GM23338 (cell line): ENCODE results near the gene DST.

Experiments
- EZH2 ChIP-seq: fragments of 200-600 bp; sonication (generic); IDR thresholded peaks from one replicate; pipeline ENCODE4 v1.8.0; 2017; ENCODE audit warnings: antibody characterized with exemption, mild to moderate bottlenecking, low read depth; ENCODE audit not compliant: unreplicated experiment
- TF ChIP-seq, protein P1 (sequence below), 2 experiments: fragments of 200-600 bp in 1 of 2; sonication (generic) in 1 of 2; conservative IDR thresholded peaks; 2 replicates each; pipeline versions ENCODE4 v1.5.1 to v1.6.1; 2016 to 2017; ENCODE audit warnings: antibody characterized with exemption in 2 of 2, low read depth in 2 of 2, mild to moderate bottlenecking in 2 of 2, moderate library complexity in 1 of 2

DNA sequence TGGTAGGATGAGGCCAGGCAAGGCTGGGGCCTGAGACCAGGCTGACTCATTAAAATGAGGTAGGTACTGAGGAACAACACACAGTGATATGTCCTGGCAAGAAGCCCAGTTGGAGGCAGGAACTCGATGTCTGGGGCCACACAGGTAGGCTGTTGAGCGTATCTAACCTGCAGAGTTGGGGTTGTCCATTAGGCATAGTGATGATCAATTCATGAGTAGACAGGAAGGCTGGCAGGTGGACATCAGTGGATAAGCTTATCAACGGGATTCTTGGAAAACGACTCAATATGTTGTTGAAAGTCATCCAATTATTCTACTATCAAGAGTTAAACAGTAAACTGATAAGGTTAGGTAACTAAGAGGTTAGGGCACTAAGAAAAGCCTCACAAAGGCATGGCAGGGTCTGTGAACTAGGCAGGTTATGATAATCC is 202.1 kb downstream of the DST start:
- TF ChIP-seq, protein P1, sequence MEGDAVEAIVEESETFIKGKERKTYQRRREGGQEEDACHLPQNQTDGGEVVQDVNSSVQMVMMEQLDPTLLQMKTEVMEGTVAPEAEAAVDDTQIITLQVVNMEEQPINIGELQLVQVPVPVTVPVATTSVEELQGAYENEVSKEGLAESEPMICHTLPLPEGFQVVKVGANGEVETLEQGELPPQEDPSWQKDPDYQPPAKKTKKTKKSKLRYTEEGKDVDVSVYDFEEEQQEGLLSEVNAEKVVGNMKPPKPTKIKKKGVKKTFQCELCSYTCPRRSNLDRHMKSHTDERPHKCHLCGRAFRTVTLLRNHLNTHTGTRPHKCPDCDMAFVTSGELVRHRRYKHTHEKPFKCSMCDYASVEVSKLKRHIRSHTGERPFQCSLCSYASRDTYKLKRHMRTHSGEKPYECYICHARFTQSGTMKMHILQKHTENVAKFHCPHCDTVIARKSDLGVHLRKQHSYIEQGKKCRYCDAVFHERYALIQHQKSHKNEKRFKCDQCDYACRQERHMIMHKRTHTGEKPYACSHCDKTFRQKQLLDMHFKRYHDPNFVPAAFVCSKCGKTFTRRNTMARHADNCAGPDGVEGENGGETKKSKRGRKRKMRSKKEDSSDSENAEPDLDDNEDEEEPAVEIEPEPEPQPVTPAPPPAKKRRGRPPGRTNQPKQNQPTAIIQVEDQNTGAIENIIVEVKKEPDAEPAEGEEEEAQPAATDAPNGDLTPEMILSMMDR (conservative IDR thresholded peaks at IDR 0.05; ENCODE audit: low read depth in 2 of 2): no peak
- TF ChIP-seq EZH2: no peak
